Bronchial epithelial cell (primary cell): ENCODE results near the gene KANSL3. TPM values are rescaled to one million over a fixed set of nuclear protein-coding genes. Genes with fewer than 3 reads are reported as not detected.

Source experiments
- DNase-seq: peaks from one replicate; pipeline ENCODE4 v3.0.0-alpha.2; 2010; ENCODE audit warnings: low read depth
- FAIRE-seq: peaks from 2 replicates; lab custom pipeline; 2011; peaks lifted over from hg19 to GRCh38; lab: Jason Lieb, UNC
- H3K27me3 ChIP-seq: 2 replicates; pipeline ENCODE4 v1.5.1; 2011; ENCODE audit warnings: low read length; ENCODE audit not compliant: control insufficient read depth, insufficient read depth
- H3K36me3 ChIP-seq: 2 replicates; pipeline ENCODE4 v1.5.1; 2011; ENCODE audit warnings: low read length; ENCODE audit not compliant: control insufficient read depth, insufficient read depth
- H3K4me3 ChIP-seq: 2 replicates; pipeline ENCODE4 v1.5.1; 2011; ENCODE audit warnings: mild to moderate bottlenecking, low read depth, low read length, control low read depth
- CTCF ChIP-seq: IDR thresholded peaks from 2 replicates; pipeline ENCODE4 v1.5.1; 2011; ENCODE audit warnings: mild to moderate bottlenecking, moderate library complexity, low read length, control low read depth, inconsistent platforms; ENCODE audit not compliant: insufficient read depth, severe bottlenecking
- total RNA-seq: library from RNA; depleted of rRNA; stranded (reverse); fragments of >200 nt; gene quantifications from 2 replicates; pipeline ENCODE4 v1.2.1, GENCODE V29; 2014

KANSL3 gene
- 16.3 and 21.3 TPM in 2 replicates for total RNA-seq

DNA sequence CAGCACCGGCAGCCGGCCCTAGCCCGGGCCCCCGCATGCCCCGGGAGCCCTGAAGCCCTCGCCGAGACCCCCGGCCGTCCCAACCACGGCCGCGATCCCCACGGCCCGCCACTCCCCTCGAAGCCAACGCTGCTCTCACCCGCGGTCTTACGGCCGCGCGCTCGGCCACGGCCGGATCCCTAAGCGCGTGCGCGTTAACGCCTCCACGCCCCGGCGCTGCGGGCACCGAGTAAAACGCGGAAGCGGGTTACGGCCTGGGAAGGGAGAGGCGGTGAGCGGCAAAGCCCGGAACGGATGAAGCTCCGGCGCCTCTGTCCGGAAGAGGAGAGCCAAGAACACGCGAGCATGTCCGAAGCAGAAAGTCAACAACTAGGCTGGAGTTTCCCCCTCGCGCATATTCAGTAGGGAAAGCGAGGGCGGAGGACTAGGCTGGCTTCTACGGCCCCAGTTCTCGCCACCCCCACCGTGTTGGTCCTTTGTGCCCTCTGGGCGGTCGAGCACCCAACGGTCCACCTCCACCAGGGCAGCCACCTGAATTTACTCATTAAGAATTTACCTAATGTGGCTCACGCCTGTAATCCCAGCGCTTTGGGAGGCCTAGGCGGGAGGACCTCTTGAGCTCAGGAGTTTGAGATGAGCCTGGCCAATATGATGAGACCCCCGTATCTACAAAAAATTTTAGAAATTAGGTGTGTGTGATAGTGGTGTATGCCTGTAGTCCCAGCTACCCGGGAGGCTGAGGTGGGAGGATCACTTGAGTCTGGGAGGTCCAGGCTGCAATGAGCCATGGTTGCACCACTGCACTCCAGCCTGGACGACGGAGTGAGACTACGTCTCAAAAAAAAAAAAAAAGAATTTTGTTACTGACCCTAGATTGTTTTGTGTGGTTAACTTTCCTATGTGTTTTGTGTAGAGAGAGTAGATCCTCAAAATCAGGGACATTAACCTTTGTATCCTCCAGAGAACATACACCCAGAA is at the start of gene KANSL3:
Gene KANSL3, minus strand, starts transcription at position 169 of the 978 bp plus-strand sequence. CDS start 1,177 bp downstream, outside the sequence.
- no peak for FAIRE-seq
- TF ChIP-seq CTCF: no peak
- Histone ChIP-seq H3K36me3 (peaks cover 2% of the 10 kb centered on the region), H3K27me3 (no peaks in the 10 kb centered on the region), H3K4me3 (peak within 1 kb of the TSS; percentile 51)
- DNase-seq: peak; percentile 67

GRCh38 chr2:96687266-96687665 is 49.2 kb upstream of the KANSL3 start:
- no peak overlapping the region for H3K4me3 ChIP-seq
- no peak for TF ChIP-seq CTCF
- FAIRE-seq (no peak), DNase-seq (no peak)
- H3K27me3 ChIP-seq: peaks cover 8% of the 10 kb centered on the region
- H3K36me3 ChIP-seq: no peaks in the 10 kb centered on the region

DNA sequence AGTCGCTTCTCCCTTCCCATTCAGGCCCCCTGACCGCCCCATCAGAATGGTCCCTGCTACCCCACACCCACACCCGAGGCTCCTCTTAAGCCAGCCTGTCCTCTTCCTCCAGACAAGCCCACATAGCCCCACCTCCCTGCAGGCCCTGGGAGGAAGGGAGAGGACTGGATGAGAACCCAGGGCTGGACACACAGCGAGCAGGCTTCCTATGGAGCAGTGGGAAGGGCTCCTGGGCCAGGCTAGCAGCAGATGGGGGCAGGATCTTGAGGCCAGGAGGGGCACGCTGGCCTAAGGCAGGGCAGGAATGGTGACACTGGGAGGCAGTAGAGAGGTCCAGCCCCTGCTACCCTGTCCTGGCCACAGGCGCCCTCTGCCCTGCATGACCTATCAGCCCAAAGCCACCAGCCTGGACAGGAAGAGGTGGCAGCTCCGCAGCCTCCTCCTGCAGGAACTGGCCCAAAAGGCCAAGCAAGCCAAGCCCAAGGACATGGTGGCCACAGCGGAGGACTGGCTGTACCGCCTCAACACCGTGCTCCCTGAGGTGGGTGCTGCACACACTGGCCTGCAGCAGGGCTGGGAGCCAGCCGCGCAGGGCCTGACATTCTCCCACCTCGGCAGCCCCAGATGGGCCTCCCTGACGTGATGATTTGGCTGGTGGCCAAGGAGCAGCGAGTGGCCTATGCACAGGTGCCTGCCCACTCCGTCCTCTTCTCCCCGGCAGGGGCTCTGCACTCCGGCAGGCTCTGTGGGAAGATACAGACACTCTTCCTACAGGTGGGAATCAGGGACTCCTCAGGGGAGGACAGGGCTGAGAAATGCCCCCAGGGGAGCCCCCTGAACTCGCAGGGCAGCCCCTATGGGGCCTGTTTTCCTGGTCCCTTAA is 47.7 kb upstream of the KANSL3 start:
- FAIRE-seq: no peak
- peaks cover 8% of the 10 kb centered on the region for H3K27me3 ChIP-seq

GRCh38 chr2:96684883-96685576 is 46.9 kb upstream of the KANSL3 start:
- FAIRE-seq (no peak), DNase-seq (no peak)
- no peaks in the 10 kb centered on the region for H3K36me3 ChIP-seq
- H3K27me3 ChIP-seq: peaks cover 8% of the 10 kb centered on the region
- H3K4me3 ChIP-seq: no peak overlapping the region
- no peak for TF ChIP-seq CTCF

More for the DNA sequence above, 47.7 kb upstream of the KANSL3 start:
- no peaks in the 10 kb centered on the region for H3K36me3 ChIP-seq
- TF ChIP-seq CTCF: no peak
- no peak overlapping the region for H3K4me3 ChIP-seq
- no peak for DNase-seq

DNA sequence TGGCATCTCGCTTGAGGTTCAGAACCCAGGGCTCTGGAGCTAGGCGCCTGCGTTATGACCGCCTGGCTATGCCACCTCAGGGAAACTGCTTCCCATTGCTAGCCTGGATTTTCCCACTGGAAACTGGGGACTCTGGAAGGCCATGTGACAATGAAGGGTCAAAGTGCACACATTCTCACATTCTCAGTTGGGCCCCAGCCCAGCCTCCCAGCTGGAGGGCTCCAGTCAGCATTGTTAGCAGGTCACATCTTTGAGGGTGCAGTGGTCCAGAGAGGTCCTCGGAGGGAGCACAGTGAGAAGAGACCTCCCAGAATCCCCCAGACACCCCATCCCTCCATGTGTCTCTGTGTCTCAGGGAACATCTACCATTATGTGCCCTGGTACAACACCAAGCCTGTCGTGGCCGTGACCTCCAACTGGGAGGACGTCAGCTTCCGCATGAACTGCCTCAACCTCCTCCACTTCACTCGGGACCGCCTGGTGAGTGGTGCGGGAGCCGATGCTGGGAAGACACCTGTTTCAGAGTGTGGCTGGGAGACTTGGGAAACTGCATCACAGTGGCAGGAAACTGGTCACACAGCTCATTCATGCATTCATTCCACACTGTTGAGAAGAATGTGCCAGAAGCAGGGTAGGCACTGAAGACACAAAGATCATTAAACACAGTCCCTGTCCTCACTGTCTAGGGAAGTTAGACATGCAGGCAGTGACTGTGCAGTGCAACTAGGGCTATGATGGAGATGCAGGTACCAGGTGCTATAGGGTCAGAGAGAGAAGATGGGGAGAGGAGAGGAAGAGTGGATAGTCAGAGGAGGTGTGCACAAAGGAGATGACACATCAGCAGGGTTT is 46.1 kb upstream of the KANSL3 start:
- no peak overlapping the region for H3K4me3 ChIP-seq
- TF ChIP-seq CTCF: no peak
- H3K36me3 ChIP-seq: no peaks in the 10 kb centered on the region
- H3K27me3 ChIP-seq: peaks cover 8% of the 10 kb centered on the region
- no peak for DNase-seq
- no peak for FAIRE-seq
